ENCODE results near the gene CD300LD. TPM values are rescaled to one million over a fixed set of nuclear protein-coding genes. Genes with fewer than 3 reads are reported as not detected.
"Not testable (repeated sequence)": the region's sequence is repeated elsewhere in the genome, so short reads cannot be mapped to it uniquely, and the experiment has no call there.

CD300LD gene
- total and polyA plus RNA-seq, 2 experiments from 2014 or later, result not detected

DNA sequence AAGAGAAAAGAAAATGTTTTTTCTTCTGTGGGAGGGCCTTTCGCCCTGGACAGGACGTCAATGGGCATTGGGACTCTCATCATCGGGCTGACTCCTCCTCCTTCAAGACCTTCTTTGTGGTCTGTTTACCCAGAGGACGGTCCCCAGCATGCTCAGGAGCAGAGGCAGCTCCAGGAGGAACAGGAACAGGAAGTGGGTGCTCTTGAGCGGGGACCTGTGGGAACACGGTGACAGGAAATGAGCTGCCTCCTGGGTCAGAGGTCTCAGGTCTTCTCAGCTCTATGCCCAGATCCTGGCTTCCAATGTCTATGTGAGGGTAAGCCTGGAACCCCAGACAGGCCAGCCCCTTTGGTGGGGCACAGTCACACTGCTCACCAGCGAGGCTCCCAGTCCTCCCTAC lies 12.2 kb downstream of the CD300LD start:
- no peak for TF ChIP-seq EZH2 (IDR thresholded peaks at IDR 0.05; ENCODE audit: borderline replicate concordance)
- no peak for TF ChIP-seq EZH2phosphoT487 (IDR thresholded peaks at IDR 0.05; ENCODE audit: low read depth, severe bottlenecking, unreplicated experiment)
- TF ChIP-seq, protein P1, sequence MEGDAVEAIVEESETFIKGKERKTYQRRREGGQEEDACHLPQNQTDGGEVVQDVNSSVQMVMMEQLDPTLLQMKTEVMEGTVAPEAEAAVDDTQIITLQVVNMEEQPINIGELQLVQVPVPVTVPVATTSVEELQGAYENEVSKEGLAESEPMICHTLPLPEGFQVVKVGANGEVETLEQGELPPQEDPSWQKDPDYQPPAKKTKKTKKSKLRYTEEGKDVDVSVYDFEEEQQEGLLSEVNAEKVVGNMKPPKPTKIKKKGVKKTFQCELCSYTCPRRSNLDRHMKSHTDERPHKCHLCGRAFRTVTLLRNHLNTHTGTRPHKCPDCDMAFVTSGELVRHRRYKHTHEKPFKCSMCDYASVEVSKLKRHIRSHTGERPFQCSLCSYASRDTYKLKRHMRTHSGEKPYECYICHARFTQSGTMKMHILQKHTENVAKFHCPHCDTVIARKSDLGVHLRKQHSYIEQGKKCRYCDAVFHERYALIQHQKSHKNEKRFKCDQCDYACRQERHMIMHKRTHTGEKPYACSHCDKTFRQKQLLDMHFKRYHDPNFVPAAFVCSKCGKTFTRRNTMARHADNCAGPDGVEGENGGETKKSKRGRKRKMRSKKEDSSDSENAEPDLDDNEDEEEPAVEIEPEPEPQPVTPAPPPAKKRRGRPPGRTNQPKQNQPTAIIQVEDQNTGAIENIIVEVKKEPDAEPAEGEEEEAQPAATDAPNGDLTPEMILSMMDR (IDR thresholded peaks at IDR 0.05; ENCODE audit: poor library complexity), result no peak
- Histone ChIP-seq H3K4me1 (ENCODE audit: insufficient read depth) (no peaks in the 10 kb centered on the region), H3K36me3 (replicated peaks; ENCODE audit: insufficient read depth, low read depth) (no peaks in the 10 kb centered on the region), H4K20me1 (ENCODE audit: insufficient read depth, poor library complexity, severe bottlenecking) (no peaks in the 10 kb centered on the region), H3K27me3 (peaks cover 3% of the 10 kb centered on the region), H3K27ac (no peak overlapping the region), H3K9me3 (ENCODE audit: low read depth) (no peaks in the 10 kb centered on the region), H3K79me2 (no peaks in the 10 kb centered on the region), H3K4me3 (no peak overlapping the region), H3K4me2 (no peak overlapping the region), H2AFZ (no peak overlapping the region), H3K9me2 (replicated peaks; ENCODE audit: insufficient read depth) (no peaks in the 10 kb centered on the region)
- WGBS (ENCODE audit: low lambda C conversion rate, missing lambda C conversion rate), result 91% methylated on average over 7 of the region's 7 CpGs
- DNase-seq (ENCODE audit: low spot score), result no peak

DNA sequence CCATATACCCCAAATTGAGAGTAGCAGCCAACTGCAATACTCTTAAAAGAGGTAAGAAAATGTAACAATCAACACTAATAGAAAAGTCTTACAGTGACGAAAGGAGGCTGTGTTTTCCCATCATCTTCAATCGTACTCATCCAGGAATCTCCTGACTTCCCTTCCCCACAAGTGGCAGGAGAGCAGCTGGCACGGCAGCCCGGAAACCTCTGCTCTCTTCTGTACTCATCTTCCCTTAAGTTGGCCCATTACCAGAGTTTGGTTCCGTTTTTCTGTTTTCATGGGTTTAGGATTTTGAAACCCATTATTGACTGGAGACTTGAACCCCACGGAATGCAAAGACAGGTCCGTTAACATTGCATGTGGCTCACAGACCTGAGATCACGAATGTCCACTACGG lies 13.1 kb downstream of the CD300LD start:
- Histone ChIP-seq H3K27me3 (peaks cover 3% of the 10 kb centered on the region), H3K27ac (no peak overlapping the region), H3K36me3 (replicated peaks; ENCODE audit: insufficient read depth, low read depth) (no peaks in the 10 kb centered on the region), H3K9me3 (ENCODE audit: low read depth) (no peaks in the 10 kb centered on the region), H3K4me1 (ENCODE audit: insufficient read depth) (no peaks in the 10 kb centered on the region), H3K4me3 (no peak overlapping the region), H3K4me2 (no peak overlapping the region), H2AFZ (no peak overlapping the region), H4K20me1 (ENCODE audit: insufficient read depth, poor library complexity, severe bottlenecking) (no peaks in the 10 kb centered on the region), H3K9me2 (replicated peaks; ENCODE audit: insufficient read depth) (no peaks in the 10 kb centered on the region), H3K79me2 (no peaks in the 10 kb centered on the region)
- no peak for DNase-seq (ENCODE audit: low spot score)
- TF ChIP-seq, protein P1 (IDR thresholded peaks at IDR 0.05; ENCODE audit: poor library complexity), result no peak
- TF ChIP-seq EZH2 (IDR thresholded peaks at IDR 0.05; ENCODE audit: borderline replicate concordance) (no peak), EZH2phosphoT487 (IDR thresholded peaks at IDR 0.05; ENCODE audit: low read depth, severe bottlenecking, unreplicated experiment) (no peak)
- WGBS (ENCODE audit: low lambda C conversion rate, missing lambda C conversion rate), result 87% methylated on average over 9 of the region's 9 CpGs

DNA sequence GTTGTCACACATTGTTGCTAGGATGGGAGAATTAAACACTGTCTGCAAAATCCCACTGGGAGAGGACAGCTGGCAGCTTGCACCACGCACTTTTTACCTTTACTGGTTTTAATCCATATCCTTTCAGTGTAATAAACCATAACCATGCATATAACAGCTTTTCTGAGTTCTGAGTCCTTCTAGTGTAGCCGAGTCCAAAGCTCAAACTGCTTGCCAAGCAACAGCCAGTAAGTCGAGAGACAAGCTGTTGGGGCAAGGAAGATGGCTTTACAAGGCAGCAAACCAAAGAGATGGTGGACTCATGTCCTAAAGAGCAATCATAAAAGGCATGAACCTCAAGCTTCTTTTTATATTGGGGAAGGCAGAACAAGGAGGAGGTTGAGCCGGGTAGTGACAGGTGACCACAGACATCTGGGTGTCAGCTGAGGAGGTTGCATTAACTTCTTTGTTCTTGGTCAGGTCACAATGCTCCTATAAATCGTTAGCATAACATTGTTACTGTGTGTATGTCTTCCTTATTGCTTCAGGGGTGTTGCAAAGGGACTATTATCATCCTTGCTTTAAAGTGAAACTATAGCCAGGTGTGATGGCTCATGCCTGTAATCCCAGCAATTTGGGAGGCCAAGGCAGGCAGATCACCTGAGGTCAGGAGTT lies 17.5 kb downstream of the CD300LD start:
- H3K4me2 ChIP-seq, result no peak overlapping the region
- no peaks in the 10 kb centered on the region for H4K20me1 ChIP-seq (ENCODE audit: insufficient read depth, poor library complexity, severe bottlenecking)
- H3K4me1 ChIP-seq (ENCODE audit: insufficient read depth), result no peaks in the 10 kb centered on the region
- H3K36me3 ChIP-seq (replicated peaks; ENCODE audit: insufficient read depth, low read depth), result no peaks in the 10 kb centered on the region
- H3K9me3 ChIP-seq (ENCODE audit: low read depth), result no peaks in the 10 kb centered on the region
- no peak overlapping the region for H3K4me3 ChIP-seq
- 78% methylated on average over 5 of the region's 5 CpGs for WGBS (ENCODE audit: low lambda C conversion rate, missing lambda C conversion rate)
- H3K27me3 ChIP-seq, result peaks cover 3% of the 10 kb centered on the region
- H3K27ac ChIP-seq, result no peak overlapping the region
- TF ChIP-seq, protein P1 (IDR thresholded peaks at IDR 0.05; ENCODE audit: poor library complexity), result no peak
- TF ChIP-seq EZH2phosphoT487 (IDR thresholded peaks at IDR 0.05; ENCODE audit: low read depth, severe bottlenecking, unreplicated experiment) (no peak), EZH2 (IDR thresholded peaks at IDR 0.05; ENCODE audit: borderline replicate concordance) (no peak)
- H2AFZ ChIP-seq, result no peak overlapping the region
- no peak for DNase-seq (ENCODE audit: low spot score)
- no peaks in the 10 kb centered on the region for H3K9me2 ChIP-seq (replicated peaks; ENCODE audit: insufficient read depth)
- no peaks in the 10 kb centered on the region for H3K79me2 ChIP-seq

DNA sequence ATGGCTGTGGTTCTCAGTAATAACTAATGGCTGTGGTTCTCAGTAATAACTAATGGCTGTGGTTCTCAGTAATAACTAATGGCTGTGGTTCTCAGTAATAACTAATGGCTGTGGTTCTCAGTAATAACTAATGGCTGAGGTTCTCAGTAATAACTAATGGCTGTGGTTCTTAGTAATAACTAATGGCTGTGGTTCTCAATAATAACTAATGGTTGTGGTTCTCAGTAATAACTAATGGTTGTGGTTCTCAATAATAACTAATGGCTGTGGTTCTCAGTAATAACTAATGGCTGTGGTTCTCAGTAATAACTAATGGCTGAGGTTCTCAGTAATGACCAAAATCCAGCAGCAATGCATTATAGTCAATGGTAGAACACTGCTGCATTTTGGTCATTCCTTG lies 18.4 kb downstream of the CD300LD start:
- H3K27me3 ChIP-seq; H3K9me3 ChIP-seq (ENCODE audit: low read depth); H3K4me2 ChIP-seq; H3K36me3 ChIP-seq (replicated peaks; ENCODE audit: insufficient read depth, low read depth); DNase-seq (ENCODE audit: low spot score); H4K20me1 ChIP-seq (ENCODE audit: insufficient read depth, poor library complexity, severe bottlenecking); H3K4me3 ChIP-seq; H3K4me1 ChIP-seq (ENCODE audit: insufficient read depth); H3K9me2 ChIP-seq (replicated peaks; ENCODE audit: insufficient read depth); H3K79me2 ChIP-seq; H2AFZ ChIP-seq; H3K27ac ChIP-seq: not testable (repeated sequence)
